Cardiac muscle cell (in vitro differentiated cells and primary cell): ENCODE results near the gene HMGCL. TPM values are rescaled to one million over a fixed set of nuclear protein-coding genes. Genes with fewer than 3 reads are reported as not detected.

Experiments
- DNase-seq, 2 donors: peaks; one replicate each; pipeline versions ENCODE4 v3.0.0 to v3.0.0-alpha.2; 2010 to 2017; ENCODE audit warnings: low read depth in 1 of 2, low spot score in 1 of 2
- H3K27ac ChIP-seq: fragments of 200-600 bp; sonication (generic); 2 replicates; pipeline ENCODE4 v1.5.1; 2016
- H3K27me3 ChIP-seq: fragments of 200-600 bp; sonication (generic); 2 replicates; pipeline ENCODE4 v1.6.0; 2016; ENCODE audit warnings: control low read depth
- H3K36me3 ChIP-seq: fragments of 200-600 bp; sonication (generic); 2 replicates; pipeline ENCODE4 v1.5.1; 2016; ENCODE audit warnings: control low read depth
- H3K4me1 ChIP-seq: fragments of 200-600 bp; sonication (generic); 2 replicates; pipeline ENCODE4 v1.8.1; 2017; ENCODE audit warnings: low read depth, mild to moderate bottlenecking, mixed run types
- H3K4me3 ChIP-seq: fragments of 200-600 bp; sonication (generic); 2 replicates; pipeline ENCODE4 v1.5.1; 2016; ENCODE audit warnings: mild to moderate bottlenecking
- H3K9me3 ChIP-seq: fragments of 200-600 bp; sonication (generic); 2 replicates; pipeline ENCODE4 v1.5.1; 2017; ENCODE audit warnings: low read depth, mild to moderate bottlenecking, control low read depth
- CTCF ChIP-seq: IDR thresholded peaks from 2 replicates; pipeline ENCODE4 v1.5.1; 2012; ENCODE audit warnings: low read depth, mild to moderate bottlenecking, low read length
- polyA plus RNA-seq: library from polyadenylated mRNA; unstranded; fragments of >200 nt; fragmentation: Nextera tagmentation; extraction: Ambion mirVana; gene quantifications from 2 replicates; pipeline ENCODE4 v1.2.1, GENCODE V29; 2016
- total RNA-seq: library from RNA; depleted of rRNA; stranded (reverse); fragments of >200 nt; gene quantifications from 2 replicates; pipeline ENCODE4 v1.2.3, GENCODE V29; 2016

The HMGCL gene
- total and polyA plus RNA-seq, 2 experiments from 2014 or later = 45.3 to 68.8 TPM

- H3K27me3 ChIP-seq = no peaks in the 10 kb centered on the region
- no peak overlapping the region for H3K4me3 ChIP-seq
- no peak for DNase-seq
- peaks cover 3% of the 10 kb centered on the region for H3K36me3 ChIP-seq
- TF ChIP-seq CTCF = no peak
- H3K9me3 ChIP-seq = no peaks in the 10 kb centered on the region
- no peaks in the 10 kb centered on the region for H3K4me1 ChIP-seq
- no peak overlapping the region for H3K27ac ChIP-seq
Observed at GRCh38 chr1:23823767-23824166, 1.5 kb downstream of the HMGCL start.

- Histone ChIP-seq H3K9me3 (no peaks in the 10 kb centered on the region), H3K36me3 (peaks cover 35% of the 10 kb centered on the region), H3K27me3 (no peaks in the 10 kb centered on the region), H3K4me1 (no peaks in the 10 kb centered on the region), H3K27ac (no peak overlapping the region), H3K4me3 (no peak overlapping the region)
- no peak for DNase-seq
- TF ChIP-seq CTCF = no peak
Observed at GRCh38 chr1:23817633-23818032, 7.6 kb downstream of the HMGCL start.

GRCh38 chr1:23816906-23817305 is 8.3 kb downstream of the HMGCL start:
- TF ChIP-seq CTCF = no peak

DNA sequence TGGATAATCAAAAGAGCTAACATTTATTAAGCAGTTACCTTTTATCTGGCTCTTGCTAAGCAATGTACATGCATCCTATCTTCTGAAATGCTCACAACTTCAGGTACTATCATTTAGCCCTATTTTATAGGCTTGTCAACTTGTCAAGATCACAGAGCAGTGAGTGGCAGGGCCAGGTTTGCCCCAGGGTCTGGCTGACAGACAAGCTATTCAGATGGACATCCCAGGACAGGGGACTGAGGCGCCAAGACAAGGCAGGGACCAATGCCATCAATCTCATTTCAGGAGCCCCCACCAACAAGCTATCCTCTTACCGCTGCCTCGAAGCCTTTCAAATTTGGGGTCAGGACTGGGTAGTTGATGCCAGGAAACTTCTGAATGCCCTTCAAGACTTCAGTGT is 8.9 kb downstream of the HMGCL start:
- Histone ChIP-seq H3K27ac (no peak overlapping the region), H3K4me1 (no peaks in the 10 kb centered on the region), H3K9me3 (no peaks in the 10 kb centered on the region), H3K36me3 (peaks cover 35% of the 10 kb centered on the region), H3K27me3 (no peaks in the 10 kb centered on the region), H3K4me3 (no peak overlapping the region)
- no peak for DNase-seq
- TF ChIP-seq CTCF = no peak

More at GRCh38 chr1:23816906-23817305, 8.3 kb downstream of the HMGCL start:
- Histone ChIP-seq H3K9me3 (no peaks in the 10 kb centered on the region), H3K27me3 (no peaks in the 10 kb centered on the region), H3K36me3 (peaks cover 35% of the 10 kb centered on the region), H3K27ac (no peak overlapping the region), H3K4me3 (no peak overlapping the region), H3K4me1 (no peaks in the 10 kb centered on the region)
- no peak for DNase-seq

DNA sequence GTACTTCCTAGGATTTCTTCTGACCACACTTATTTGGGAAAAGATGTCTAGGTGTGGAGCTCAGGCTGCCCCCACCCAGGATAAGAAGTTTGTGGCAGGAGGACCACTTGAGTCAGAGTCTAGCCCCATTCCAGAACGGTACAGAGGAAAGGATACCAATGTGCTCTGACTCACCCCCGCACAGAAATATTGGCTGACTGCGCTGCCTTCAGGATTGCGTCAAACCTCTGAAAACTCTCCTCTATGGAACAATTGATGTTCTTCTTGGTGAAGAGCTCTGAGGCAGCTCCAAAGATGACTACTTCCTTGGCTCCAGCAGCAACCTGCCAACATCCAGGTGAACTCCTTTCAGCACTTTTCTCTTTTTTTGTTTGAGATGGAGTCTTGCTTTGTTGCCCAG is 11.2 kb downstream of the HMGCL start:
- Histone ChIP-seq H3K36me3 (peaks cover 32% of the 10 kb centered on the region), H3K27me3 (no peaks in the 10 kb centered on the region)
- DNase-seq = no peak

More for the DNA sequence above, 11.2 kb downstream of the HMGCL start:
- Histone ChIP-seq H3K4me1 (no peaks in the 10 kb centered on the region), H3K27ac (no peak overlapping the region), H3K4me3 (no peak overlapping the region), H3K9me3 (no peaks in the 10 kb centered on the region)
- TF ChIP-seq CTCF = no peak
